Endothelial cell of umbilical vein (primary cell): ENCODE data around the gene EGFL7.
"Not testable (repeated sequence)": the region's sequence is repeated elsewhere in the genome, so short reads cannot be mapped to it uniquely, and the experiment has no call there.

Experiments used
- CTCF ChIP-seq, 2 donors: IDR thresholded peaks; 1 replicate in 1 of 2; 2 replicates in 1 of 2; pipeline ENCODE4 v1.5.1; 2011; ENCODE audit warnings: low read length in 2 of 2, mild to moderate bottlenecking in 2 of 2, moderate library complexity in 2 of 2, control low read depth in 1 of 2, inconsistent platforms in 1 of 2, low read depth in 1 of 2; ENCODE audit not compliant: insufficient read depth in 1 of 2; ENCODE audit errors: extremely low read depth in 1 of 2
- EZH2 ChIP-seq: IDR thresholded peaks from 2 replicates; pipeline ENCODE4 v1.6.1; 2012; ENCODE audit warnings: borderline replicate concordance, low read depth, mild to moderate bottlenecking, moderate library complexity, low read length, inconsistent platforms; ENCODE audit not compliant: severe bottlenecking
- MYC ChIP-seq: IDR thresholded peaks from one replicate; pipeline ENCODE4 v1.6.1; 2011; ENCODE audit warnings: mild to moderate bottlenecking, low read depth, low read length
- POLR2A ChIP-seq: IDR thresholded peaks from 2 replicates; pipeline ENCODE4 v1.6.1; 2012; ENCODE audit warnings: low read depth, mild to moderate bottlenecking, control low read depth, low read length

GRCh38 chr9:136704741-136705140, 42.0 kb downstream of the EGFL7 start:
- not testable (repeated sequence) for TF ChIP-seq EZH2; CTCF (IDR thresholded peaks at IDR 0.05; ENCODE audit: extremely low read depth in 1 of 2, insufficient read depth in 1 of 2, low read depth in 1 of 2, low read length in 2 of 2); MYC; POLR2A
